HL-60 (cell line): ENCODE results near the gene ZNF618.

Experiments used
- DNase-seq, 2 experiments: peaks; one replicate each; pipeline ENCODE4 v3.0.0-alpha.2; 2010 to 2020; ENCODE audit warnings: low read depth in 1 of 2, low spot score in 1 of 2
- H3K27ac ChIP-seq: fragments of 250-450 bp; sonication (Bioruptor Pico); replicated peaks from 2 replicates; pipeline ENCODE4 v1.5.1; 2020; ENCODE audit warnings: mild to moderate bottlenecking, moderate library complexity
- H3K27me3 ChIP-seq: fragments of 250-450 bp; sonication (Bioruptor Pico); 2 replicates; pipeline ENCODE4 v1.5.1; 2021; ENCODE audit warnings: mild to moderate bottlenecking, moderate library complexity; ENCODE audit not compliant: insufficient read depth, poor library complexity, severe bottlenecking
- H3K4me3 ChIP-seq: replicated peaks from 2 replicates; pipeline ENCODE4 v1.5.1; 2011; ENCODE audit warnings: mild to moderate bottlenecking, control low read depth, low read length; ENCODE audit not compliant: insufficient read depth
- CTCF ChIP-seq: IDR thresholded peaks from one replicate; pipeline ENCODE4 v1.5.1; 2011; ENCODE audit warnings: low read length, control low read depth, inconsistent platforms; ENCODE audit not compliant: insufficient read depth
- GABPA ChIP-seq: IDR thresholded peaks from 2 replicates; pipeline ENCODE4 v1.6.1; 2012; ENCODE audit warnings: low read depth
- POLR2AphosphoS5 ChIP-seq: IDR thresholded peaks from 2 replicates; pipeline ENCODE4 v1.6.1; 2012; ENCODE audit warnings: low read depth
- REST ChIP-seq: IDR thresholded peaks from 2 replicates; pipeline ENCODE4 v1.6.1; 2012; ENCODE audit warnings: low read depth; ENCODE audit not compliant: insufficient replicate concordance
- SPI1 ChIP-seq: IDR thresholded peaks from 2 replicates; pipeline ENCODE4 v1.6.1; 2012; ENCODE audit warnings: low read depth, mild to moderate bottlenecking, borderline replicate concordance

Gene ZNF618

GRCh38 chr9:113896713-113897112 is 20.6 kb downstream of the ZNF618 start:
- no peak for TF ChIP-seq SPI1
- TF ChIP-seq POLR2AphosphoS5, result no peak
- no peak for TF ChIP-seq CTCF
- TF ChIP-seq REST, result no peak
- no peak for TF ChIP-seq GABPA
- DNase-seq, result no peak
- Histone ChIP-seq H3K27ac (no peak overlapping the region), H3K27me3 (no peaks in the 10 kb centered on the region), H3K4me3 (no peak overlapping the region)

GRCh38 chr9:113898151-113898550 is 22.0 kb downstream of the ZNF618 start:
- Histone ChIP-seq H3K27ac (no peak overlapping the region), H3K4me3 (no peak overlapping the region), H3K27me3 (no peaks in the 10 kb centered on the region)
- no peak for TF ChIP-seq CTCF
- no peak for DNase-seq

- DNase-seq, result no peak
- H3K27me3 ChIP-seq, result no peaks in the 10 kb centered on the region
- H3K27ac ChIP-seq, result no peak overlapping the region
- no peak overlapping the region for H3K4me3 ChIP-seq
- no peak for TF ChIP-seq POLR2AphosphoS5
- no peak for TF ChIP-seq REST
- TF ChIP-seq SPI1, result no peak
Observed at GRCh38 chr9:113898596-113898995, 22.5 kb downstream of the ZNF618 start.

- TF ChIP-seq REST, result no peak
- no peak for TF ChIP-seq POLR2AphosphoS5
- no peak for TF ChIP-seq SPI1
- TF ChIP-seq CTCF, result no peak
- no peak for TF ChIP-seq GABPA
- no peak overlapping the region for H3K27ac ChIP-seq
- DNase-seq, result no peak
- no peak overlapping the region for H3K4me3 ChIP-seq
- H3K27me3 ChIP-seq, result no peaks in the 10 kb centered on the region
Observed at GRCh38 chr9:113899205-113899604, 23.1 kb downstream of the ZNF618 start.
